Glomerular endothelial cell (primary cell): ENCODE results near the gene NINL. TPM values are rescaled to one million over a fixed set of nuclear protein-coding genes. Genes with fewer than 3 reads are reported as not detected.
"Not testable (repeated sequence)": the region's sequence is repeated elsewhere in the genome, so short reads cannot be mapped to it uniquely, and the experiment has no call there.

Source experiments
- DNase-seq: peaks from one replicate; pipeline ENCODE4 v3.0.0-alpha.2; 2011; ENCODE audit warnings: low read depth, low spot score; ENCODE audit errors: extremely low read depth
- total RNA-seq: library from RNA; depleted of rRNA; stranded (reverse); fragments of >200 nt; gene quantifications from 2 replicates; pipeline ENCODE4 v1.2.3, GENCODE V29; 2015

NINL gene
- total RNA-seq, 1 donor from 2014 or later: 16.8 TPM

GRCh38 chr20:25561771-25562170 is 23.6 kb downstream of the NINL start:
- not testable (repeated sequence) for DNase-seq

DNA sequence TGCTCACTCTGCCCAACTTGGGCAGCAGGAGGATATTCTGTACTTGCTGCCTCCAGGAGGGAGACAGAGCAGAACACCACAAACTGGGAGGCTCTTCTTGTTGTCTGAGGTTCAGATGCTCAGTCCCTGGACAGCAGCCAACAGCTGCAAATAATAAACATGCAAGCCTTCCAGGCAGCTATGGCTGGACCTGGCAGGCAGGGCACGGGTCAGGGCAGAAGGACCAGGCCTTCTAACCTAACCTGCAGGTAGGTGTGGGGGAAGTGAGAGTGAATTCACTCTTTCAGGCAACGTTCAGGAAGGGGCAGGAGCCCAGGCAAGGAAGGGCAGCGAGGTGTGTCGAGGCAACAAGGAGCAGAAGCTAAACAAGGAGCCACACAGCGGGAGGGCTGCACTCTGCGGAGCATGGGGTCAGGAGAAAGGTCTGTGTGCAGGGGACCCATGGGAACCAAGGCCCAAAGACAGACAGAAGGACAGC is 31.5 kb downstream of the NINL start:
- no peak for DNase-seq

- no peak for DNase-seq
Observed at GRCh38 chr20:25552977-25553376, 32.4 kb downstream of the NINL start.

DNA sequence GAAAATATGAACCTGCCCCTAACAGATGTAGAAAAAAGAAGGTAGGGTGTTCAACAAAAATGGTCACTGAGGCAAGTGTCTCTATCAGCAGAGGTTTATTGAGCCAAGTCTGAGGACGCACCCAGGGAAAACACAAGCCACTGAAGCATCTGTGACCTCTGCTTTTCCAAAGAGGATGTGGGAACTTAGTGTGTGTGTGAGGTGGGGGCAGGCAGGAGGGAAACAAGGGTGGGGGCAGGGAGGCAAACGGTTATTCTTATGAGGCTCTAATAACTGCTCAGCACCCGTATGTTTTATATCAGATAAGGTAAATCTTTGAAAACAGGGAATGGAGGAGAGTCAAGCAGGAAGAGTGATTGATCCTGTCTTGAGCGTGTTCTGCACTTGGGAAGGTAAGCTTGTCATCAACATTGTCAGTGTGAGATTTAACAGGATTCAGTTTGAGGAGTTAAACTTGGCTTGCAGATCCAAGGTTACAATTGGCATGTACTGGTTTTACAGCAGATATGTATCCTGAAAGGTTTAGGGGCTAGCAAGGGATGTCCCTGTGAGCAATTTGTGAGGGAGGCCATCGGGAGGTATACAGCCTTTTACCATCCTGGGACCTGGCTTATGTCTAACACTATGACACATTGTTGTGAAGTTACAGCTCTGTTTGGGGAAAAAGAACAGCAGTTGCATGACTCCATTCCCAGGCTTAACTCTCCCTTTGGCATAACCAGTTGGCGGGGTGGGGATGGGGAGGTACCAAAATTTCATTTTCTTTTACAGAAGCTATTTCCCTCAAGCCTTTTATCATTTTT is 33.7 kb downstream of the NINL start:
- no peak for DNase-seq

- not testable (repeated sequence) for DNase-seq
Observed at GRCh38 chr20:25550645-25551337, 34.5 kb downstream of the NINL start.

- no peak for DNase-seq
Observed at GRCh38 chr20:25549843-25550477, 35.4 kb downstream of the NINL start.

GRCh38 chr20:25549172-25549773 is 36.1 kb downstream of the NINL start:
- DNase-seq: no peak

DNA sequence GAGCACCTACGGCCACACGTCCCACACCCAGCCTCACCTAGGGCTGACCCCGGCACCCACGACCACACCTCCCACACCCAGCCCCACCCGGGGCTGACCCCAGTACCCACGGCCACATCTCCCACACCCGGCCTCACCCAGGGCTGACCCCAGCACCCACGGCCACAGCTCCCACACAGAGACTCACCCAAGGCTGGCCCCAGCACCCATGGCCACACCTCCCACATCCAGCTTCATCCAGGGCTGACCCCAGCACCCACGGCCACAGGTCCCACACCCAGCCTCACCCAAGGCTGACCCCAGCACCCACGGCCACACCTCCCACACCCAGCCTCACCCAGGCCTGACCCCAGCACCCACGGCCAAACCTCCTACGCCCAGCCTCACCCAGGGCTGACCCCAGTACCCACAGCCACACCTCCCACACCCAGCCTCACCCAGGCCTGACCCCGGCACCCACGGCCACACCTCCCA is 36.7 kb downstream of the NINL start:
- DNase-seq: no peak

DNA sequence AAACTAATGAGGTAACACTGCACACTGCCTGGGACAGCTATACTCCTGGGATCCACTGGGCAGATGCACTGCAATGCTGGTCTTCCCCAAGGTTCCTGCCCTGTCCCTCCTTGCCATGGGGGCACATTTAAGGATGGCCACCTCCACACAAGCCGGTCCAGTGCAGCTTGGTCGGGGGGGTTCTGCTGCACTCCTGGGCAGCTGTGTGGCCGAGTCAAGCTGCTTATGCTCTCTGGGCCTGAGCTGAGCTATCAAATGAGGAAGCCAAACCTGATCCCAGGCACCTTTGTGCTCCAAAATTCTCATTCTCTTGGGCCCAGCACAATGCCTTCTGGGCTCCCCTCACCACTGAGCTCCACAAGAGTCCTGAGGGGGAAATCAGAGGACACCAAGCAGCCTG is 37.3 kb downstream of the NINL start:
- DNase-seq: no peak

DNA sequence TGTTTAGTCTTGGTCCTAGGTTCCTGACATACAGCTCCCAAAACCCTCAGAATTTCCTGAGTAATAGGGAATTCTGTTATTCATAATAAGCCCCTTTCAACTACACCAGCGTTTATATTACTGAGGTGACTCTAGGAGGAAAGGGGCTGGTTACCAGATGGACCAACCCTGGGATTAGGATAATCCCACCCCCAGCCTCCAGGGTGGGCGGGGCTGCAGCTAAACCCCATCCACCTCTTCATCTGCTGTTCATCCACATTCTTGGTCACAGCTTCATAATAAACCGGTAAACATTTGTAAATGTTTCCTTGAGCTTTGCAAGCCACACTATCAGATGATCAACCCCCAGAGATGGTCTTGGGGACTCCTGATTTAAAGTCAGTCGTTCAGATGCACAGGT is 38.3 kb downstream of the NINL start:
- DNase-seq: no peak

GRCh38 chr20:25546048-25546447 is 39.3 kb downstream of the NINL start:
- DNase-seq: no peak

DNA sequence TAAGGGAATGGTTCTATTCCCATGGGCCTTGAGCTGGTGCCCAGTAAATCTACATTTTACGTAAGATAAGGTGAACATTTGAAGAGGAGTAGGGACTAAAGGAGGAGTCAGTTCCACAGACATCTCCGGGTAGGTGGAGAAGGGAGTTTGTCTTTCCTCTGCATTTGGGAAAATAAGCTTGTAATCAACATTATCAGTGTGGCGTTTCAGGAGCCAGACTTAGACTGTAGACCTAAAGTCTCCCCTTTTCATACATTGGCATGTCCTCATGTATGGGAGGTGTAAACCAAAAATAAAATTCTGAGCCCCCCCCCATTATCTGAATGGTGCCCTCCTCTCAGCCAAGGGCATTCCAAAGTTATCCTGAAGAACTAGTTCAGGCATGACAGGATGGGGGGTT is 40.2 kb downstream of the NINL start:
- DNase-seq: no peak

DNA sequence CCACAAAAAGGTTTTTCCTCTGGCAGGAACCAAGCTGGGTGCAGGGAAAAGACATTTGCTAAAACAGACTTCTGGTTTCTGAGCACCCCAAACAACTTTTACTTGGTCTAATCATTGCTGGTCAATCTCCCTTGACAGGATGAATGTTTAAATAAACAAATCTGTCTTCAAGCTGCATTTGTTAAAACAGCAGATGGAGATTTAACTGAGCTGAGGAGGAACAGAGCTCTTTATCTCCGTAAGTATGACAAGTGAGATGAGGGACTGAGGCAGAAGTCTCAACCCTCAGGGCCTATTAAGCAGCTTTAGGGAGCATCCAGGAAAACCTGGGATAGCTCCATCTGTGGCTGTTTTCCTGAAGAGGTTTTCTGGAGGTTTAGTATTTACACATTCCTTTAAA is 40.6 kb downstream of the NINL start:
- no peak for DNase-seq

- DNase-seq: no peak
Observed at GRCh38 chr20:25544311-25544710, 41.0 kb downstream of the NINL start.

DNA sequence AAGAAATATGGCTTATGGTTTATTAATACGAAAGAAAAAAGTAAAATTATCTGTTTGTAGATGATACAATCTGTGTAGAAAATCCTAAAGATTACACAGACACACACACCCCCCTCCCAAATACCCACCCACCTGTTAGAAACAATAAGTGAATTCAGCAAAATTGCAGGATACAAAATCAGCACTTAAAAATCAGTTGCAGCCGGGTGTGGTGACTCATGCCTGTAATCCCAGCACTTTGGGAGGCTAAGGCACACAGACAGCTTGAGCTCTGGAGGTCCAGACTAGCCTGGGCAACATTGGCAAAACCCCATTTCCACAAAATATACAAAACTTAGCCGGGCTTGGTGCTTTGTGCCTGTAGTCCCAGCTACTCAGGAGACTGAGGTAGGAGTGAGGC is 42.3 kb downstream of the NINL start:
- no peak for DNase-seq

DNA sequence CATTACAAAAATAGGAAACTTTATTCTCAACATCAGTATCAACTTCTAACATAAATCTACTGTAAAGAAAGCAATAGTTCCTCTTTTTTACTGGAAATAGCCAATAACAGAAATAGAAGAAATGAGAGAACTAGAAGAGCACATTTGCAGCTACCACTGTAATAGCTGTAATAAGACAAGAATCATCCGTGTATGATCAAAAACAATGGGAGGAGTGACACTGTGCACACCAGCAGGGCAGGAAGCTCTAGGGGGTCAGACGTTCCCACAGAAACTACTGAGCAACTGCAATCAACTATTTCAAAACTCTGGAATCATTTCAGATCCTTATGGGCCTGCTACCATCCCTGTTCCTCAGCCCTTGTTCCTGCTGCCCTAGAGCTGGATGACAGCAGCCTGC is 43.7 kb downstream of the NINL start:
- no peak for DNase-seq

GRCh38 chr20:25539742-25540672 is 45.3 kb downstream of the NINL start:
- no peak for DNase-seq

DNA sequence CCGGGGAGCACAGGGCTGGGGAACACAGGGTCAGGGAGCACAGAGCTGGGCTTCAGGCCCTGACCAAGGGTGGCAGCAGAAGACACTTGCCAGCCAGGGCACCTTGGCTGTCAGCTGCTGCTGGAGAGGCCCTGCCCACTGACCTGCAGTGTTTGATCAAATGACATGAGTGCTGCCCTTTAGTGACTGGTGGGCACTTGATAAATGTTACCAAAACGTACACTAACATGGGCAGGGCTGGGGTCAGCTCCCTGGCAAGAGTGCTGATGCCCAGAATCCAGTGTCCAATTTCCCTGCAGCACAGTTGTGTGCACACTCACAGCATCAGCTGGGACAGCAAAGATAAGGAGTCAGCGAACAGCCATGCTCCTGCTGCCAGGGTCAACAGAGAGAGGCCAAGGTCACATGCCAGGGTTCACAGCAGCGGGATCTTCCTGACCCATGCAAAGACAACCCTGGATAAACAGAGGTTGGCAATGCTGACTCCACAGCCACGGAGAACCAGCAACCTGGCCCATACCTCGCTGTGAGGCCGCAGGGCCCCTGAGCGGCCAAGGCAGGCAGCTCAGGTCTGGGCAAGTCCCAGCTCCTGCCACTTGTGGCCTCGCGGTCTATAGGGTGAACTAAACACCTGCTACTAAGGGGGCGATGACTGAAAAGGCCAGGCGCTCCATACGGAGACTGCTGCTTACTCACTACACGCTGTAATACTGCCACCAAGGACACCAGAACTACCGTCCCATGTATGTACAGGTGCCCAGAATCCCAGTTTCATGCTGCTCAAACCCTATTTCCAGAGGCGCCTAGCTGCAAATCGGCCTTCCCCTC is 46.3 kb downstream of the NINL start:
- no peak for DNase-seq

DNA sequence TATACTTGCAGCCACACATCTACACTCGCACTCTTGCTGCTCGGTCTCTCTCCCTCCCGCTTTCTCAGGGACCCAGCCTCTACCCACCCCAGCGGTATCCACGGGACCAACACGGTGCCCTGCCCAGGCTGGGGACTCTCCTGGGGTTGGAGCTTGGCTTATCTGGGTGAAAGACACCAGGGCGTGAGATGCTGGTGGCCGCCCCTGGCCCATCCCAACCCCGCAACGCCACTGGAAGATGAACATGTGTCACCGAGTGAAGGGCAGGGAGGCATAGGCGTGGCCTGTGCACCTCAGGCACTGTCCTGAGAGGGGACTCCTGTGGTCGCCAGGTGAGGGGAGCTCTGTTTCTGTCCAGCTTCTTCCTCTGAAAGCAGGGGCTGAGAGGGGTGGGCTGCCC is 47.4 kb downstream of the NINL start:
- DNase-seq: no peak
